Limb (tissue), 2 donors: Measurements from ENCODE around the gene TEKT5.
A peak's percentile ranks its signal among the peaks of the same experiment; 100 is the strongest.
"Not testable (repeated sequence)": the region's sequence is repeated elsewhere in the genome, so short reads cannot be mapped to it uniquely, and the experiment has no call there.

ENCODE experiments used
- DNase-seq, 2 donors: peaks; one replicate each; pipeline ENCODE4 v3.0.0-alpha.2; 2016; ENCODE audit errors: extremely low spot score in 2 of 2

The TEKT5 gene

DNA sequence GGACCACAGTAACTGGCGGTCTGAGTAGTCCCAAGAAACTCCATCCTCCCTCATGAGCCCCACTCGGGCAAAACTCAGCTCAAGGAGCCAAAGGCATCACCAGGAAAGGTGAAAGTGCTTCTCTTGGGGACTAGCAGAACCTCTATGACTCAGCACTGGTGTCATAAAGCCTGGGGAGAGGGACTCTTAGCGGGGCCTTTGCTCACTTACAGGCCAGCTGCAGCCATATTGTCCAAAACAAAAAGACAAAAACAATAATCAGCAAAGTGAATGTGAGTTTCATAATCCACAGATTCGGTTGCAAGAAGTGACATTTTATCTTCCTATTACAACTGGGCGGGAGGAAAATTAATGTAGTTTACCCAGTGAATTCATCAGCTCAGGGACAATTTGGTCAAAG, at the start of gene TEKT5:
Gene TEKT5 (minus strand): TSS at position 101 of the 400 bp plus-strand sequence. CDS start 57 bp downstream, at position 44.
- DNase-seq: no peak

DNA sequence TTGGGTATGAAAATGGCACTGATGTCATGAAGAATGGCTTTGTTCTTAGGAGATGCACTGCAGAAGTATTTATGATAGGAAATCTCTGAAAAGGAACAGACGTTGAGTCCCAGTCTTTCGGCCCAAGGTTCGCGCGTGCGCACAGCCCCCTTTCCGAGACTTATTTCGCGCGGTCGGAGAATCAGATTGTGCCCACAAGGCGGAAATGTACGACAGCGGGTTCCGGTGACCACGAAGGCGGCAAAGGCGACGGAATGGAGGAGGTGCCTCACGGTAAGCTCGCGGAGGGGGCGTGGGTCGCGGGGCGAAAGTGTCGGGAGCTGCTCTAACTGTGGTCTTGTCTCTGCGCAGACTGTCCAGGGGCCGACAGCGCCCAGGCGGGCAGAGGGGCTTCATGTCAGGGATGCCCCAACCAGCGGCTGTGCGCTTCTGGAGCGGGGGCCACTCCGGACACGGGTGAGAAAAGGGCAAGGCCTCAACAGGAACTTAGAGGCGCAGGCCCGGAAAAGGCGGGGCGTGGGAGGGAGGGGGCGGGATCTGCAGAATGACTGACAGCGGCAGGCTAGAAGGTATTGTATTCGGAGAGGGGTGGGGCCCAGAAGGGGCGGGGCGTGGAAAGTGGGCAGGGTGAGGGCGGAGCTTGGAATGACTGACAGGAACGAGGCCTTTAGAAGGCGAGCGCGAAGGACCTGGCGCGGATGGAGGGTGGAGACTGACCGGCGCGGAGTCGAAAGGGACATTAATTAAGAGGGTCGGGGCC, 49.1 kb upstream of the TEKT5 start, which contains the start of gene NUBP1:
Gene NUBP1 (plus strand): TSS at position 233 of the 760 bp plus-strand sequence. CDS start 22 bp downstream, at position 255.
- peak; percentile 96 to 100 for DNase-seq

DNA sequence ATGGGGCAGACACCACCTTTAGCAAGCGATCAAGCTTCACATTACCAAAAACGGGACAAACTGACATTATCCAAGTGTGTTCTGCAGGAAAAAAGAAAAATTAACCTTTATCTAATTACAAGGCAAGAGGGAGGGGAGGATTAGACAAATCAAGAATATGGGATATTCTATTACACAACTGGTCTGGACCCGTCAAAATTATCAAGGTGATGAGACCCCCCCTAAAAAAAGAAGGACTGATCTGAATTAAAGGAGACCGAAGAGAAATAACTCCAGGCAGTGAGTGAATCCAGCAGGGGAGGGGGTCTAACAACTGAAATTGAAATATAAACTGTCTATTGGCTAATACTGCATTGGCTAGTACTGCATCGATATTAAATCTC, 48.5 kb upstream of the TEKT5 start:
- no peak for DNase-seq

DNA sequence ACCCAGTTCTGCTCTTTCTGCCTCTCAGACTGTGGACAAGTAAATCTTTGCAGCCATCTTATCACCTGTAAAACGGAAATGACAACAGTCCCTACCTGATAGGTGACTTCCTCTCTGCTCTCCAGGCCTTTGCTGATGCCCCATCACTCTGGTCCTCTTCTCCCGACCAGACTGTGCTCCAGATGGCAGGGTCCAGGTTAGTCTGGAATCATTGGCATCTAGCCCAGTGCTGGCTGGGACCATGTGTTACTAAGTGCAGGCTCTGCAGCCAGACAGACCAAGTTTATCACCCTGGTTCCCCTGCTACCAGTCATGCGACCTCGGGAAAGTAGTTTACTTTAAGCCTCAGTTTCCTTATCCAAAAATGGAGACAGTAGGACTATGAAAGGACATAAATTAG, 47.1 kb upstream of the TEKT5 start:
- DNase-seq: peak in 1 of 2 donors; percentile 55

DNA sequence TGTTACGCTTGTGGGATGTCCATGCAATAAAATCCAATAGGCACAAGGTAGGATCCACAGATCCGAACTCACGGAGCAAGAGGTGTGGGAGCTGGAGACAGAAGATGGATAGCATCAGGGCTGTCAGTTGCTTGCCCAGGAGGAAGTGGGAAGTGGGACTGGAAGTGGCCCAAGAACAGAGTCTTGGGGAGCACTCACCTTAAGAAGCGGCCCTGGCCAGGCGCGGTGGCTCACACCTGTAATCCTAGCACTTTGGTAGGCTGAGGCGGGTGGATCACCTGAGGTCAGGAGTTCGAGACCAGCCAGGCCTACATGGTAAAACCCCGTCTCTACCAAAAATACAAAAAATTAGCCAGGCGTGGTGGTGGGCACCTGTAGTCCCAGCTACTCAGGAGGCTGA, 46.5 kb upstream of the TEKT5 start:
- not testable (repeated sequence) for DNase-seq

DNA sequence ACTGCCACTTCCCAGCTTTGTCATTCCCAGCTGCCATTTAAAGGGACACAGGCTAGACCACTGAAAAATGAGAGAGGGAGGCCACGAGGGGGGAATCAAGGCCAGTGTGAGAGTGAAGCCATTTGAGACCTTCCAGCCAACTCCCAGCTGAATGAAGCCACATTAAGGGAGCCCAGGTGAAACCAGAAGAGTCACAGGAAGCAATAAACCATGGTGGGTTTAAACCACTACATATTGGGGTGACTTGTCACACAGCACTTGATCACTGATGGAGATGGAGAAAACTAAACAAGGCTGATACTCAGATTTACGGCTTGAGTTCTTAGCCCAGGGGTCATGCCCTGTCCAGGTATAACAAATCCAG, 46.1 kb upstream of the TEKT5 start:
- DNase-seq: no peak

DNA sequence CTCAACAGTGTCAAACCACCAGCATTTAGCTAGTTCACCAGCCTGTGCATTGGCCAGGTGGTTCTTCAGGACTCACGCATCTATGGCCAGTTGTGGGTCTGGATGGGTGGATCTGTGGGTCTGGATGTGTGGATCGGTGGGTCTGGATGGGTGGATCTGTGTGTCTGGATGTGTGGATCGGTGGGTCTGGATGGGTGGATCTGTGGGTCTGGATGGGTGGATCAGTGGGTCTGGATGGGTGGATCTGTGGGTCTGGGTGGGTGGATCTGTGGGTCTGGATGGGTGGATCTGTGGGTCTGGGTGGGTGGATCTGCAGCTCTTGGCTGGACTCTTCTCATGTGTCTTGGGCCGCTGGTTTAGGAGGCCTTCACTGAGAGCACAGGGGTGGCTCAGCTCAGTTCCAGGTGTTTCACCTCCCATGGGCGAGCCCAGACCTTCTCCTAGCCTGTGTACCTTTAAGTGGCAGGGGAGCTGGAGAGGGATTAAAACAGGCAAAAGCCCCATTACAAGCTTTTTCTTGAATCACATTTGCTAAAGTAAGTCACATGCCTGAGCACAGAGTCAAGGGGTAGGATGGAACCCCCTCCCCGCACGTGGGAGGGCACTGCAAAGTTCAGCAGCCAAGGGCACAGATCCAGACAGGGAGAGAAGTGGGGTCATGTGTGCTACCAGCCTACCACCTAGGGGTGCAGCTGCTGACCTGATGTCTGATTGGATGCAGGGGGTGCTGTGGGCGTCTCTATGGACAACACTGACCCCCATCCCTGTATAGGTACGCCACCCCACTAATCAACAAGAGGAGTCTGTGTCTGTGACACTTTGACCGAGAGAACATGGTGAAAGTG, 45.5 kb upstream of the TEKT5 start:
- no peak for DNase-seq

DNA sequence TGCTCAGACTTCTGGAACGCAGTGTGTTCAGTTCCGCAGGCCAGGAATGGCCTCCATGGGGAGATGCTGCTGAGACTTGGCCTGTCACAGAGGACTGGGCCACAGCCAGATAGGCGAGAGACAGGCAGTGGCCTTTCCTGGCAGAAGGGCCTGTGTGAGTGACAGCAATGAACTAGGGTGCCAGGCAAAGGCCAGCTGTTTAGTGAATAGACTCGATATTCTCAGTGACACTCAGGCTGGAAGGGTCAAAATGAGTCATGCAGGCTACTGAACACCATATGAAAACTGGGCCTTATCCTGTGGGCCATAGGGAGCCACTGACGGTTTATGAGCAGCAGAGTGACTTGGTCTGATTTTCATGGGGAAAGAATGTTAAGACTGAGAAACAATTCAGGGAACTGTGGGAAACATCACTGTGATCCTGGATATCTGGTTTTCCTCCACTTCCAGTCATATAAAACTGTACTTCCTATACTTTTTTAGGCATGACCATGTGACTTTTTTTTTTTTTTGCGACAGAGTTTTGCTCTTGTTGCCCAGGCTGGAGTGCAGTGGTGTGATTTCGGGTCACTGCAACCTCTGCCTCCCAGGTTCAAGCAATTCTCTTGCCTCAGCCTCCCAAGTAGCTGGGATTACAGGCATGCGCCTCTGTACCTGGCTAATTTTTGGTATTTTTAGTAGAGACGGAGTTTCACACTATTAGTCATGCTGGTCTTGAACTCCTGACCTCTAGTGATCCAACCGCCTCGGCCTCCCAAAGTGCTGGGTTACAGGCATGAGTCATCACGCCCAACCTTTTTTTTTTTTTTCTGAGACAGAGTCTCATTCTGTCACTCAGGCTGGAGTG, 43.7 kb upstream of the TEKT5 start:
- DNase-seq: no peak

DNA sequence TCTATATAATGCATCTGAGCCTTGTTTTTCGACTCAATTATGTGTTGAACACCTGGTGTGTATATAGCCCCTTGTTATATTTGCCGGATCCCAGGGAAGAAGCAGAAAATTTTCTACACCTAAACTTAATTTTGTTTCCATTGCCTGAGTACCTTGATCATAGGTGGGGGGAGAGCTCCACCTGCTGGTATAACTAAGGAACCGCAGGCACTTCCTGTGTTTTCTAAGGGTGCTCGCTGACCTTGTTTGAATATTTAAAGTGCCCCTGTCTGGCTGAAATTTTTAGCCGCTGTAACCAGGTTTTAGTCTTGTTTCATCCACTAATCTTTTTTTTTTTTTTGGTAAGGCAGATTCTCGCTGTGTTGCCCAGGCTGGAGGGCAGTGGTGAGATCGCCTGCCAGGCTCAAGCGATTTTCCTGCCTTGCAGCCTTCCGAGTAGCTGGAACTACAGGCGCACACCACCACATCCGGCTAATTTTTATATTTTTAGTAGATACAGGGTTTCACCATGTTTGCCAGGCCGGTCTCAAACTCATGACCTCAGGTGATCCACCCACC, 42.4 kb upstream of the TEKT5 start:
- DNase-seq: peak; percentile 80

DNA sequence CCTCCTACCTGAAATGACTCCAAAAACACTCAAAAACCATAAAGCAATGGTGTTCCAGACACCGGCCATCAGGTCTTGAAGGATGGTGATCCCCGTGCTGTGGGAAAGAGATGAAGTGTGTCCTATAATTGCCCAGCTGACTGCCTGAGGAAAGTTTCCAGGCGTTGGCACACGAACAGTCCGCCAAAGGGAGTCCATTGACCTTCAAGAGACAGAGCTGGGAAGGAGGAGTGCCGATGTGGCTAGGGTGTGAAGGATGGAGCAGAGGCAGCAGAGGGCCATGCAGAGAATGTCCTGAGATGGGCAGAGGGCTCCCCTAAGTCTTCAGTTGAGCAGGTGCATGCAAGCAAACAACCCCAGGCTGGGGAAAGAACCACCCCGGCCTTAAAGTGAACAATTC, 37.1 kb upstream of the TEKT5 start:
- no peak for DNase-seq

DNA sequence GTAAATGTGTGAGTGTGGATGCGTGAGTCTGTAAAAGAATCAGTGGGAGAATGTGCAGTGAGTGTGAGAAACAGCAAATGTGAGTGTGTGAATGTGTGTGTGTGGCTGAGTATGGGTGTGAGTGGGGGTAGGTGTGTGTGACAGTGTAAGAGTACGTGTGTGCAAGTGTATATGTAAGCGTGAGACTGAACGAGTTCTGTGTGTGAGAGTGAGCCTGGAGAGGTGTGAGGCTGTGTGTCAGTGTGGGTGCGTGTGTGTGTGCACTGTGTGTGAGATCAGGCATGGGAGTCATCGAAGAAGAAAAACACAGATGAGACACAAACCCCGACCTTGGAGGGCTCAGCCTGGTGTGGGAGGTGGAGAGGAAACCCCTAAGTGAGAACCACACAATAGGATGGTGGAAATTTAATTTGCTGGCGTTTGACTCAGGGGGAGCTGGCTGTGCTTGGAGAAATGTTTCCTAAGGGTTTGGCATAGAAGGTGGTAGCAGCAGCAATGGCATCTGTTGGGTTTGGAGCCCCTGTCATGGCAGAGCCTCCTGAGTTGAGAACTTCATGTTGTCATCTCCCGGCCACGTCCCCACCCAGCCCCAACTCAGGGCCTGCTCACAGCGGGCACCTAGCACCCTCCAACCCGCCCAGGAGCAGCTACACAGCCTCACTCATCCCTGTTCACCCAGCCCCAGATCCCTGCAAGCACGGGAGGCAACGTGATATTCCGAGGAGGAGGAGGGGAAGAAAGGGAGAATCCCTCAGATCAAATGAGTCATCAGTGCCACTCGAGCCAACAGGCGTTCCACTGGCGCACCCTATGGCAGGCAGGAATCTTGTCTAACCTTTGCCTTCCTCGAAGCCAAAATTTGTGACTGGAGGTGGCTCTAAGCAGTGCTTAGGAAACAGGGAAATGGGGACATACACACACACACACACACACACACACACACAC, 34.6 kb upstream of the TEKT5 start:
- no peak for DNase-seq

DNA sequence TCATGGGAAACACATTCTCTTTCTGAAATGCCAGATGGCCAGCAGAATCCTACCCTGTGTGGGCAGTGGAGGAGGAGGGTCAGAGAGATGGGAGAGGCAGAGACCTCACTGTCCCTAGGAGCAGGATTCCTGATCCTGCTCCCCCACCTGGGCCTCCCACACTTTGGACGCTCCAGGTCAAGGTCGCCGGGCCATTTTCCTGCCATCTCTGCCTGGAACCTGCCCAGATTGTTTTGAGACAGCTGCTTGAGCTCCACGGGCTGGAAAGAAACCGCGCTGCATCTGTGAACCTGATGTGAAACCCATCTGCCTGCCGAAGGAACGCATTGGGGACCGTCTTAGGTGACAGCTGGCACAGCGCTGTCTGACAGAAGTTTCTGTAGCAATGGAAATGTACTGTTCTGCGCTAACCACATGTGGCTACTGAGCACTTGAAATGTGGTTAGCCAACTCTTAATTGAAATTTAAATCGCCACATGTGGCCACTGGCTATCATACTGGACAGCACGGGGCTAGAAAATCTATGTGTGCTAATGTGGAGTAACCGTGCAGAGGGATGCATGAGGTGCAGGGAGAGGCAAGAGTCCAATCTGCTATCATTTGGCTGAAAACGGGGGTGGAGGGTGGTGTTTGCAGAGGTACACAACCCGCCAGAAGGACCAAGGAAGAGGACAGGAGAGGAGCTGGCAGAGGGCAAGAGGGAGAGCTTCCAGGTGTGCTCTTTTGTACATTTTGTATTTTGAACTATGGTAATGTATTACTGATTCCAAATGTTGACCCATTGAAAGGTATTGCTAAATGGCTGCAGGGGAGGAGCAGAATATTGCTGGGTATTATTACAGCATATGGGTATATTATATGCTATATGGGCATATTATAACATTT, 33.5 kb upstream of the TEKT5 start:
- peak in 1 of 2 donors; percentile 48 for DNase-seq

DNA sequence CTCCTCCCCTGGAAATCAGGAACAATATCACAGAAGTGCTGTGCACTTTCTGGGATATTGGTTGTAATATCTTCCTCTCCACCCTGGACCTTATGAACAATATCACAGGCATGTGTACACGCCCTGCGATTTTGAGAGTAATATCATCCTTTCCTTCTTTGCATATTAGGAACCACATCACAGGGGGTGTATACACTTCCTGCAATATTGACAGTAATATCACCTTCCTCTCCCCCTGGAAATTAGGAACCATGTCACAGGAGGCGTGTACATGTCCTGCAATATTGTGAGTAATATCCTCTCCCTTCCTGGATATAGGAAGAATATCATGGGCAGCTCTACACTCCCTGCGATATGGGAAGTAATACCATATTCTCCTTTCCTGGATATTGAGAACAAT, 14.2 kb upstream of the TEKT5 start:
- DNase-seq: no peak

DNA sequence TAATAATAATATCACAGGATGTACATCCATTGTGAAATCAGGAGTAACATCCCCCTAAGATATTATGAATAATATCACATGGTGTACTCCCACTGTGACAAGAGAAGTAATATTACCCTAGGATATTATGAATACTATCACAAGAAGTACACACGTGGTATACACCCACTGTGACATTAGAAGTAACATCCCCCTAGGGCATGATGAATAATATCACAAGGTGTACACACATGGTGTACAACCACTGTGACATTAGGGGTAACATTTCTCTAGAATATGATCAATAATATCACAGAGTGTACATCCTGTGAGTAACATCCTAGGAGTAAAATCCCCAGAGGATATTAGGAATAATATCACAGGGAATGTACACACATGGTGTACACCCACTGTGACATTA, 5.0 kb upstream of the TEKT5 start:
- DNase-seq: no peak

DNA sequence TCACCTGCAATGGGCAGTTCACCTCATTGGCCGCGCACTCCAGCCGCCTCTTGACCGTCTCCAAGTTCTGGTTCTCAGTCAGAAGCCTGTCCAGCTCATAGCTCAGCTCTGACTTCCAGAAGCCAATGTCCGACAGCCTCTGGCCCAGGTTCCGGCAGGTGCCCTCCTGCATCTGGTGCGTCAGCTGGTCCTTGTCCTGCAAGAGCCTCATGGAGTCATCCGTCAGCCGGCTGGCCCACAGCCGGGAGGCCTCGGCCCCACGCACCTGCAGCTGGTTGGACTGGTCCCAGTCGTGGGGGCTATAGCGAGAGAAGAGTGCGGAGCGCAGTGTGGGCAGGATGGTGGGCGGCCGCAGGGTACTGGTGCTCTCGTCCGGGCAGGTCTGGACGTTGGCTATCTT, 424 bp downstream of the TEKT5 start:
- DNase-seq: no peak

DNA sequence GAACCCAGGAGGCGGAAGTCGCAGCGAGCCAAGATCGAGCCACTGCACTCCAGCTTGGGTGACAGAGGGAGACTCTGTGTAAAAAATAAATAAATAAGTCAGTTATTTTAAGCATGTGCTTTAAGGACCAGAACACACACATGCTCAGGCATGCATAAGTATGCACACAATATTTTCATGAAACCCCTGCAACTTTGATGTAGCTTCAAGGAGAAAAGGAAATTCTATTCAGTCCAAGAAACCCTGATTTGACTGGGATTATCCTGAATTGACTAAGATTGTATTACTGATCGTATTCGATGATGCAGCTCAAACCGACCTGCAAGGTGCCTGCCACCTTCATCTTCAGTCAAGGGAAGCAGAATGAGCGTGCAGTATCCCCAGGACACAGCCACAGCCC, 841 bp downstream of the TEKT5 start:
- no peak for DNase-seq

DNA sequence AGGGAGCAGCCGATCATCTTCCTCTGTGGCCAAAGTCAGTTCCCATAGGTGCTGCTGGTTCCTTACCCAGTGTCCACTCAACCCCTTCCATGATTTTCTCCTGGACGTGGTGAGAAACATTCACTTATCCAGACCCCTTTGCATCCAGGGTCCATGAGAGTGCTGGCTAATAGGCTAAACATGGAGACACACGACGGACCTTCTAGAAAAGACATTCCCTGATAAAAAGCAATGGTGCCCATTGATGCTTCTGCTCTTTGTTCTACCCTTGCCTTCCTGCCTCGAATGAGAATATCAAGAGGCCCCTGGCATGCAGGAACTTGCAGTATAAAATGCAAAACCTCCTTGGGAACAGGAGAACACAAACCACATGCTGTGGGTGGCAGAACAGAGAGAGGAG, 2.3 kb downstream of the TEKT5 start:
- DNase-seq: no peak

DNA sequence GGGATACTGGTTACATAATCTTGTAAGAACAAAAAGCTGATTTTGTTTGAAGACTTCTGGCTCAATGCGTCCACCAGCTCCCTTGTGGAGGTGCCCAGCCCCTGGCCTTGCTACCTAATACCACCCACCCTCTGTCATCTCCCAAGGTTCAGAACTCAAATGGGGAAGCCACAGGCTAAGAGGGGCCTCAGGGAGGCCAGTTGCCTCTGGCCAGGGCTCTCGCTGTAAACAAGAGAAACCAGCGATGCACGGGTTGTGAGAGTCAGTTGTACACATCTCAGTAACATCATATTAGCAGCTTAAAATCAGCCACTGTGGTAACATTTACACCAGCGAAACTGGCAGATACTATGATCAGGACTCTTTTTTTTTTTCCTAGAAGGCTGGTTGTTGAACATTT, 6.0 kb downstream of the TEKT5 start:
- DNase-seq: no peak

DNA sequence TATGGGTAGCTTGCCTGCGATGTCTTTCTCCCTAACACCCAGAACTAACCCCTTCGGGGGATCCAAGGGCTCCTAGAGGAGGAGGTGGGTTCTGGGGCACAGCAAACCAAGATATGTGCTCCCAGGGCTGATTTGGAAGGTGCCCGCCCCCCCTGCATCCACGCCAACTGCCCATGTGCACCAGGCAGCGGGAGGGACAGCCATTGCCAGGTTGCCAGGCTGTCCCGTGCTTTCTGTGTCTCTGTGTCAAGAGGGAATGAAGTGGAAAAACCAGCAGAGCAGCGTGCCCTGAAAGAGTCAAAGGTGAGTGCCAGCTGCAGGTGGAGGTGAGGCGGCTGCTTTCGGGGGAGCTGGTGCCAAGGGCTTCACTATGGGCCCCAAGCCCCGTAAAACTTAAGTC, 6.4 kb downstream of the TEKT5 start:
- no peak for DNase-seq
